Dendritic cell treated with granulocyte-macrophage colony-stimulating factor and Interleukin-4, amounts not matched to agents 40 ng/mL and 50 ng/mL, for 4 days (primary cell): ENCODE data around the gene PAPOLG.

Experiments used
- H3K27ac Mint-ChIP-seq: one replicate; pipeline ENCODE4 v1.8.0; 2022; ENCODE audit warnings: mild to moderate bottlenecking, mixed read lengths
- H3K27me3 Mint-ChIP-seq: one replicate; pipeline ENCODE4 v1.8.0; 2022; ENCODE audit warnings: mild to moderate bottlenecking, mixed read lengths
- H3K36me3 Mint-ChIP-seq: one replicate; pipeline ENCODE4 v1.8.0; 2022; ENCODE audit warnings: low read depth, mixed read lengths
- H3K4me1 Mint-ChIP-seq: one replicate; pipeline ENCODE4 v1.8.0; 2022; ENCODE audit warnings: low read depth, mixed read lengths
- H3K4me3 Mint-ChIP-seq: one replicate; pipeline ENCODE4 v1.8.0; 2022; ENCODE audit warnings: mild to moderate bottlenecking, moderate library complexity, mixed read lengths
- H3K9me3 Mint-ChIP-seq: one replicate; pipeline ENCODE4 v1.8.0; 2022; ENCODE audit warnings: mixed read lengths
- intact Hi-C: fragments of 100-400 bp; cut with micrococcal nuclease; formaldehyde crosslinking; loops from one replicate; pipeline ENCODE4 v1.15.0; 2022

PAPOLG gene

GRCh38 chr2:60742419-60742818 lies 13.6 kb upstream of the PAPOLG start:
- Mint-ChIP-seq H3K27ac (no peak overlapping the region), H3K36me3 (no peaks in the 10 kb centered on the region), H3K4me3 (no peak overlapping the region), H3K4me1 (peaks cover 8% of the 10 kb centered on the region), H3K27me3 (peaks cover 7% of the 10 kb centered on the region), H3K9me3 (no peaks in the 10 kb centered on the region)
- intact Hi-C loops = no loop called here

GRCh38 chr2:60745330-60745729 lies 10.7 kb upstream of the PAPOLG start:
- peaks cover 8% of the 10 kb centered on the region for H3K4me1 Mint-ChIP-seq
- no peak overlapping the region for H3K4me3 Mint-ChIP-seq

GRCh38 chr2:60745761-60746160 lies 10.3 kb upstream of the PAPOLG start:
- peaks cover 1% of the 10 kb centered on the region for H3K27me3 Mint-ChIP-seq
- no peaks in the 10 kb centered on the region for H3K9me3 Mint-ChIP-seq
- no peak overlapping the region for H3K4me3 Mint-ChIP-seq
- no peak overlapping the region for H3K27ac Mint-ChIP-seq
- H3K4me1 Mint-ChIP-seq = peaks cover 8% of the 10 kb centered on the region
- H3K36me3 Mint-ChIP-seq = no peaks in the 10 kb centered on the region
- intact Hi-C loops = no loop called here

More at GRCh38 chr2:60745330-60745729, 10.7 kb upstream of the PAPOLG start:
- no peaks in the 10 kb centered on the region for H3K9me3 Mint-ChIP-seq
- H3K27ac Mint-ChIP-seq = no peak overlapping the region
- intact Hi-C loops = no loop called here
- no peaks in the 10 kb centered on the region for H3K36me3 Mint-ChIP-seq
- no peaks in the 10 kb centered on the region for H3K27me3 Mint-ChIP-seq

DNA sequence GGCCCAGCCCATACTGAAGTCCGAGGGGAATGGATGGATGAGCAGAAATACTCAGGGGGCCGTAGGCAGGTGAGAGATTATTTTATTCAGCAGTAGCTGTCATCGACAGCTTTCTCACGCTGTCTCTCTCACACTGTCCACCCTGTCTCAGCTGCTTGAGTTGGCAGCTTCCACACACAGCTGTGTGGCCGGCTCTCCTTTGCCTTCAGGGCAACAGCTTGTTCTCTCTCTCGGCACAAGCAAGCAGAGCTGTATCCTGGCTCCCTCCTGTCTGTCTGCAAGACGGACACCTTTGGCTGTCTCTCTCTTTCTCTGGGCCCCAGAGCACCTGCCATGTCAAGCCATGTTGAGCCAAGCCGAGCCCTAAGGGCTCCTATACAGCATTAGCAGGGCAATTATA lies 9.8 kb upstream of the PAPOLG start:
- Mint-ChIP-seq H3K36me3 (no peaks in the 10 kb centered on the region), H3K27ac (no peak overlapping the region), H3K4me3 (no peak overlapping the region)

GRCh38 chr2:60759654-60760053 lies 3.6 kb downstream of the PAPOLG start:
- Mint-ChIP-seq H3K36me3 (peaks cover 58% of the 10 kb centered on the region), H3K27me3 (no peaks in the 10 kb centered on the region), H3K4me3 (no peak overlapping the region)

More for the DNA sequence above, 9.8 kb upstream of the PAPOLG start:
- intact Hi-C loops = no loop called here
- Mint-ChIP-seq H3K9me3 (no peaks in the 10 kb centered on the region), H3K4me1 (peaks cover 8% of the 10 kb centered on the region), H3K27me3 (peaks cover 1% of the 10 kb centered on the region)

DNA sequence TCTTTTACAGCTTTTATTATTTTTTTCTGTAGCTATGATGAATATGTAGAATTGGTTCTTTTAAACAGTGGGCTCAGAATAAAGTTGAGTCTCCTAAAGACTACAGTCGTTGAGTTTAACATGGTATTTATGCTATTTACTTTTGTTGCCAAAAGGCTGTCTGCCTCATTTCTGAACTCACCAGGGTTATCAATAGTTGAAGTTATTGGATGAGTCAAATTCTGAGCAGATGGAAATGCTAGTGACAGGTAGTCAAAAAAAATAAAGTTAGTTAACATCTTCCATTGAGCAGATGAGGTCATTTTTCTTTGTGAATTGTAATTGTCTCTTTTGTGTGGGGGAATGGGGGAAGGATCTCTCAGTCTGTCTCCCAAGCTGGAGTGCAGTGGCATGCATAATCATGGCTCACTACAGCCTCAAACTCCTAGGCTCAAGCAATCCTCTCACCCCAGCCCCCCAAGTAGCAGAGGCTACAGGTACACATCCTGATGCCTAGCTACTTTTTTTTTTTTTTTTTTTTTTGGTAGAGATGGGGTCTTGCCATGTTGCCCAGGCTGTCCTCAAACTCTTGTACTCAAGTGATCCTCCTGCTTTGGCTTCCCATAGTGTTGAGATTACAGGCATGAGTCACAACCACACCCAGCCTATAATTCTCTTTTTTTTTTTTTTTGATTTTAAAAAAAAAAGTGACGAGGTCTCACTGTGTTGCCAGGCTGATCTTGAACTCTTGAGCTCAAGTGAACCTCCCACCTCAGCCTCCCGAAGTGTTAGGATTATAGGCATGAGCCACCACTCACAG lies 8.9 kb downstream of the PAPOLG start:
- no peak overlapping the region for H3K27ac Mint-ChIP-seq
- H3K4me3 Mint-ChIP-seq = no peak overlapping the region
- peaks cover 90% of the 10 kb centered on the region for H3K36me3 Mint-ChIP-seq
- H3K4me1 Mint-ChIP-seq = peaks cover 8% of the 10 kb centered on the region
- intact Hi-C loops = no loop called here
- H3K9me3 Mint-ChIP-seq = no peaks in the 10 kb centered on the region
- H3K27me3 Mint-ChIP-seq = no peaks in the 10 kb centered on the region

More at GRCh38 chr2:60759654-60760053, 3.6 kb downstream of the PAPOLG start:
- Mint-ChIP-seq H3K4me1 (peaks cover 16% of the 10 kb centered on the region), H3K9me3 (no peaks in the 10 kb centered on the region), H3K27ac (no peak overlapping the region)
- intact Hi-C loops = no loop called here

- H3K9me3 Mint-ChIP-seq = no peaks in the 10 kb centered on the region
- H3K4me3 Mint-ChIP-seq = no peak overlapping the region
- H3K4me1 Mint-ChIP-seq = peaks cover 8% of the 10 kb centered on the region
- intact Hi-C loops = no loop called here
- H3K27ac Mint-ChIP-seq = no peak overlapping the region
- H3K36me3 Mint-ChIP-seq = peaks cover 90% of the 10 kb centered on the region
- H3K27me3 Mint-ChIP-seq = no peaks in the 10 kb centered on the region
Observed at GRCh38 chr2:60766283-60766682, 10.2 kb downstream of the PAPOLG start.

- Mint-ChIP-seq H3K36me3 (peaks cover 92% of the 10 kb centered on the region), H3K27me3 (no peaks in the 10 kb centered on the region), H3K27ac (no peak overlapping the region), H3K4me3 (no peak overlapping the region), H3K4me1 (peaks cover 6% of the 10 kb centered on the region), H3K9me3 (no peaks in the 10 kb centered on the region)
- intact Hi-C loops = no loop called here
Observed at GRCh38 chr2:60771508-60771907, 15.4 kb downstream of the PAPOLG start.

DNA sequence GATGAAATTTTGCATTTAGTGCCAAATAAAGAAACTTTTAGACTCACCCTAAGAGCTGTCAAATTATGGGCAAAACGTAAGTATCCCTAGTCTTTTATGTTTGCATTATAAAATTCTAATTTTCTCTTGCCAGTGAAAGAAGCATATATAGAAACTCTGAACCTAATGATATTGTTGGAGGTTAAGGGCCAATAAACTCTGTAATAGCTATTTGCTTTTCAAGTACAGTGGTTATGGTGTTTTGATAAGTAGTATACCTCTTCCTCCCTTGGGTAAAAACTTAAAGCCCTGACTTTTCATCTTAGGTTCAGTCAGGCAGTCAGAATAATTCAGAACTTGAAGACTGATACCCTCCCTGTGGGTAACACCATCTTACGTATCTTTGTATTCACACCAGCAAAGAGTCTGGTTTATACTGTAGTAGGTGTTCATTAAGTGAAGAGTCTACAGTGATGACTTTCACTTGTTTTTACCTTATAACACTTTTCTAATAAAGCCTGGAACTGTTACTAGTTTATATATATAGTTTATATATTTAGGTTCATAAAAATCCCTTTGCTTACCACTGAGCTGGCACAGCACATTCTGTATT lies 19.1 kb downstream of the PAPOLG start:
- Mint-ChIP-seq H3K27me3 (no peaks in the 10 kb centered on the region), H3K27ac (no peak overlapping the region), H3K4me1 (peaks cover 10% of the 10 kb centered on the region), H3K9me3 (no peaks in the 10 kb centered on the region), H3K4me3 (no peak overlapping the region), H3K36me3 (peaks cover 86% of the 10 kb centered on the region)
- intact Hi-C loops = no loop called here

DNA sequence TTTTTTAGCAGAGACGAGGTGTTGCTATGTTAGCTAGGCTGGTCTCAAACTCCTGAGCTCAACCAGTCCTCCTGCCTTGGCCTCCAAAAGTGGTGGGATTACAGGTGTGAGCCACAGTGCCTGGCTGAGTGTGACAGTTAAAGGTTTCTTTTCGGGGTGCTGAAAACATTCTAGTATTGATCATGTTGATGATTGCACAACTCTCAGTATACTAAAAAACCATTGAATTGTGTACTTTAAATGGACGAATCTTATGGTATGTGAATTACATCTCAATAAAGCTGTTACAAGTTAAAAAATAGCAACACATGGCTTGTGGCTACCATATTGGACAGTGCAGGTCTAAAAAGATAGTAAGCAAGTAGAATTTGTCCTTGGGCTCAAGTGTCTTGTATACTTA lies 22.3 kb downstream of the PAPOLG start:
- intact Hi-C loops = no loop called here
- Mint-ChIP-seq H3K27ac (no peak overlapping the region), H3K4me1 (peaks cover 22% of the 10 kb centered on the region), H3K36me3 (peaks cover 71% of the 10 kb centered on the region), H3K4me3 (no peak overlapping the region), H3K9me3 (no peaks in the 10 kb centered on the region), H3K27me3 (no peaks in the 10 kb centered on the region)

DNA sequence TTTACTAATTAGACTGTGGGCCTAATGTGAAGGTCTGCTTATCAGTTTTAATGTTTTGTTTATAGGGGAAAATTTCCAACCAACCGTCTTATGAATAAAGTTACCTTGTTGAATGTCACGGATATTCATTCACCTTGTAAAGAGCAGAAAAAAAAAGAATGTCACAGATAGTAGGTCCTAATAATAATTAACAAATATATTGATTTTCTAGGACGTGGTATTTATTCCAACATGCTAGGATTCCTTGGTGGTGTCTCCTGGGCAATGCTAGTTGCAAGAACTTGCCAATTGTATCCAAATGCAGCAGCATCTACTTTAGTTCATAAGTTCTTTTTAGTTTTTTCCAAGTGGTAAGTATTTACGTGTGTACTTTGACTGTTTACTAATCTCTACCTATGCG lies 23.4 kb downstream of the PAPOLG start:
- Mint-ChIP-seq H3K4me3 (no peak overlapping the region), H3K4me1 (peaks cover 22% of the 10 kb centered on the region), H3K27ac (no peak overlapping the region), H3K36me3 (peaks cover 71% of the 10 kb centered on the region), H3K9me3 (no peaks in the 10 kb centered on the region), H3K27me3 (no peaks in the 10 kb centered on the region)
- intact Hi-C loops = no loop called here

DNA sequence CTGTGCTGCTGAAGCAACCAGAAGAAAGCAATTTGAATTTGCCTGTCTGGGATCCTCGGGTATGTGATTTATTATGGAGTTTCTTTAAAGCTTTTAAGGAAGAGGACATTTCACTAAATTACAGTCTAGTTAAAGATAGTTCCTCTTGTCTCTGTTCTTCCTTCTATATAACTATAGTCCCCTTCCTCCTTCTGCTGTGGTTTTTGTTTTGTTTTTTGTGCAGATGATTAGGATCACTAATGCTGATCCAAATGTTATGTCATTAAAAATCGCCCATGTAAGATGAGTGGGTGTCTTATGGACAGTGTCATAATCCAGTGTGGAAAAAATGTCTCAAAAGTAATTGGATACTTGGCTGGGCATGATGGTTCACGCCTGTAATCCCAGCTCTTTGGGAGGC lies 24.7 kb downstream of the PAPOLG start:
- intact Hi-C loops = no loop called here
- Mint-ChIP-seq H3K36me3 (peaks cover 71% of the 10 kb centered on the region), H3K4me1 (peaks cover 22% of the 10 kb centered on the region), H3K27me3 (no peaks in the 10 kb centered on the region), H3K27ac (peak overlapping the region; percentile 71), H3K9me3 (no peaks in the 10 kb centered on the region), H3K4me3 (peak overlapping the region; percentile 7)

DNA sequence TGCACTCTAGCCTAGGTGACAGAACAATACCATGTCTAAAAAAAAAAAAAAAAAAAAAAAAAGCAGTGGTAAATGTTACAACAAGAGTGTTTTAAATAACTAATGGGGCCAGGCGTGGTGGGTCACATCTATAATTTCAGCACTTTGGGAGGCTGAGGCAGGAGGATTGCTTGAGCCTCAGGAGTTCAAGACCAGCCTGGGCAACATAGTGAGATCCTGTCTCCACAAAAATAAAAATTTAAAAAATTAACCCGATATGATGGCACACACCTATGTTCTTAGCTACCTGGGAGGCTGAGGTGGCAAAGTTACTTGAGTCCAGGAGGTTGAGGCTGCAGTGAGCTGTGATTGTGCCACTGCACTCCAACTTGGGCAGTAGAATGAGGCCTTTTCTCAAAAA lies 37.1 kb downstream of the PAPOLG start:
- no peaks in the 10 kb centered on the region for H3K9me3 Mint-ChIP-seq
- intact Hi-C loops = no loop called here
- H3K4me3 Mint-ChIP-seq = no peak overlapping the region
- no peak overlapping the region for H3K27ac Mint-ChIP-seq
- H3K36me3 Mint-ChIP-seq = peaks cover 46% of the 10 kb centered on the region
- no peaks in the 10 kb centered on the region for H3K27me3 Mint-ChIP-seq
- peaks cover 25% of the 10 kb centered on the region for H3K4me1 Mint-ChIP-seq

DNA sequence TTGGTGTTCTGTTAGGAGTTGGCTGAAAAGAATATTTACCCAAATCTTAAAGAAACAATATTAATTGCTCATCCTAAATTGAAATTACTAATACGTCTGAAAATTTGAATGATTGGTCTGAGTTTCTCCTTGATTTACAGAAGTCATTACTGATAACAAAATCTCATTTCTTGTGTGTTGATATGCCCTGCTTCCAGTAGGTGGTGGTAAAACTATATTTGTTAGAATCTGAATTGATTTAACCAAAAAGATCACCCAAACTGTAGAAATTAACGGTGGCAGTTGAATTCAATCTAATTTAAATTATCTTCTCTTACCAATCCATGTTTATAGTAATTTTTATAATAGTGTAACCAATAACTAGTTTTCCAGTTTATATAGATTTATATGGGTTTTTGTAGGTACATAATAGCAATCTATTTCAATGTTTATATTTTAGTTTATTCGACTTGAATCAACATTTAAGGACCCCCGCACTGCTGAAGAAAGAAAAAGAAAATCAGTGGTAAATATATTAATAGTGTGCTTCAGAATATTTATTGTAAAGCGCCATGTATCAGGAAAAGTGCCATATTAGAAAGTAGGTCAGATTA lies 38.3 kb downstream of the PAPOLG start:
- H3K4me3 Mint-ChIP-seq = no peak overlapping the region
- no peaks in the 10 kb centered on the region for H3K9me3 Mint-ChIP-seq
- no peak overlapping the region for H3K27ac Mint-ChIP-seq
- H3K36me3 Mint-ChIP-seq = peaks cover 40% of the 10 kb centered on the region
- no peaks in the 10 kb centered on the region for H3K27me3 Mint-ChIP-seq
- intact Hi-C loops = loop anchor here (2.0 kb wide), 1 partner anchor 204 kb away; no protein-coding TSS in a partner anchor
- H3K4me1 Mint-ChIP-seq = peaks cover 25% of the 10 kb centered on the region
